ENCODE results near the gene ACAD9.
"Not testable (repeated sequence)": the region's sequence is repeated elsewhere in the genome, so short reads cannot be mapped to it uniquely, and the experiment has no call there.

The ACAD9 gene

DNA sequence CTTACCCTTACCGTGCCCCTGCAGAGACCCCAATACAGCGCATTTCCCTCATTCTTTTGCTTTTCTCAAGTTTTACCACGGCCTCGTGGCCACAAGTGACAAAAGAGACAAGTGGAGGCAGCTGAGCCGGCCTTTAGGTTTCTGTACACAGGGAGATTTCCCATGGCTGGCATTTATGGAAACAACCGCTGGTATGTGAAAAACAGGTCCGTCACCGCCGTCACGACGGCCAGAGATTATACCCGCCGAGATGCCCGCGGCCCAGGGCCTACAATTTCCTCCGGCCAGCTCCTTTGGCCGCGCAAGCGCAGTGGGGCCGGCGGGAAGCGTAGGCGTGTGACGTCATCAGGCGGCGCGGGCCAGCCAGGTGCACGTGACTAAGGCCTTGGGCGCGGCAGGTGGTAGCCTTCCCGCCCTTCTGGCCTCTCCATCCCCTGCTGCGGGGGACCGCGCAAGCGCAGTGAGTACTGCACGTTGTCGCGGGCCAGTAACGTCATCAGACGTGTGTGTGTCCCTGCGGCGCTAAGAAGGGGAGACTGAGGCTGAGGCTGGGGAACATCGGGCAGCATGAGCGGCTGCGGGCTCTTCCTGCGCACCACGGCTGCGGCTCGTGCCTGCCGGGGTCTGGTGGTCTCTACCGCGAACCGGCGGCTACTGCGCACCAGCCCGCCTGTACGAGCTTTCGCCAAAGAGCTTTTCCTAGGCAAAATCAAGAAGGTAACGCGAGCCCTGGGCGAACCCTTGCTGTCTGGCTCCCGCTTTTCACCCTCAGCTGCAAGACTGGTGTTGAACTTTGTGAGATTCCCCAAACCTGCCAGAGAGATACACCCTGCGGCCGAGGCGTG, at the start of gene ACAD9:
Gene ACAD9, plus strand, starts transcription at position 496 of the 845 bp plus-strand sequence. Its CDS starts 72 bp downstream, at position 568.
- peak; percentile 98 for DNase-seq

GRCh38 chr3:128829925-128830625, 49.3 kb upstream of the ACAD9 start:
- DNase-seq = not testable (repeated sequence)

DNA sequence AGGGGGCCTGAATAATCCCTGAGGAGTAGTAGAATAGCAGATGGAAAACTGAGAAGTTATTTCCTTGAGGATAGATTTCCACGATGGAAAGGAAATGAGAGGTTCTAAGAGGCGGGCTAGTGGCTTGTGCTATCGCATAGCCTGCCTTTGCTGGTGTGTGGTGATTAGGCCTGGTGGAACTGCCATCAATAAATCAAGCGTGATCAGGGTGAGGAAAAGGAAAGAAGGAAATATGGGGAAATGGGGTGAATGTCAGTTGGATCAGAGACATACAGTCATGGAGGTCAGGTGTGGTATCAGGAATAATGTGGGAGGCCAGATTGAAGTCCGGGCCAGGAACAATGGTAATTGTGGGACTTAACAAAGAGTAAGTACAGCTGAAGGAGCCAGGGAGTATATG, 48.7 kb upstream of the ACAD9 start:
- not testable (repeated sequence) for DNase-seq

DNA sequence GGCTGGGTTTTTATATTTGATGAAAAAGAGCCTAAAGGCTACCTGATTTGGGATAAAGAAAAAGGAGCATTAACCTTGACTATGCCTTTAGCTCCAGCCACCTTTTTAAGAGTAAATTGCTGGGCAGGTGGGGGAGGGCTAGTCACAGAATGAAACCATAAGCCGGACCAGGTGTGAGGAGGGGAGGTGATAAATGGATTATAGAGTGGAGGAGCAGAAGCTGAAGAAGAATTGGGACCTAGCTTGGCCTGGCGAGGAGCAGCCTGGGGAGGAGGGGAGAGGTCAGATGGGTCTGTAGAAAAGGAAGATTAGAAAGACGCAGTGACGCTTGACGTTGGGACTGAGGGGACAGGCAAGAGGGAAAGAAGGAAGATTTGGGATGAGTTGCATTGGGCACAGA, 46.4 kb upstream of the ACAD9 start:
- not testable (repeated sequence) for DNase-seq

DNA sequence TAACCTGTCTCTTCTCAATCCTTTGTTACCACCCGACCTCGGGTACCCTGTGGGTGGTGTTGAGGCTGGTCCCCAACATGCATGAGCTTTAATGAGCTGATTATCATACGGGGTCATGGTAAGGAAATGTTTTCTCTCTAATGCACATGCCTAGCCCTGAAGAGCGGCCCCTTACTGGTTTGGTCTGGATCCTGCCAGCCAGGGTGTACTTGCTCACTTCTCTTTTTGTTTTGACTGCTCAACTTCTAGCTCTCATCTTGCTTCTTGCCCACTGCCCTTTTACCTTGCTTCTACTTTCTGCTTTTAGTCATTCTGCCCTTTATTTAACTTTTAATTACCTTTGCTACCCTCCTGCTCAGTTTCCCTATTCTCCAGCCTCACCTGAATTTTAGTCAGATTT, 44.3 kb upstream of the ACAD9 start:
- DNase-seq = no peak

GRCh38 chr3:128841926-128842920, 37.2 kb upstream of the ACAD9 start:
- DNase-seq = no peak

DNA sequence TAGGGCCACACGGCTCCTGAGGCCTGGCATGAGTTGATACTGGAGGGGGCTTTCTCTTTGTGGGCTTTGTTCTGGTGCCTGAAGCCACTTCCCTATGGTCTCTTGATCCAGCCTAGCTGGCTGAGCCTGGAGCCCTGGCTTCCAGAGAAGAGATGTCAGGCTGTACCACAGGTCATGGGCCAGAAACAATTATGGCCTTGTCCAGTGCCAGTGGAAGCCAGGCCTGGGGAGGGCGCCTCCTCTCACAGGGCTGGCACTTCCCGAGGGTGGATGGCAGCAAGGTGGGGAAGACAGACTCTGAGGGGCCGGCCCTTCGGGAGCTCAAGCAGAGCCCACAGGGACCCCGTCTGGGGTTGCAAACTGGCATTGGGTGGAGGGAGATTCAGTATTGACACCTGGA, 34.9 kb upstream of the ACAD9 start:
- DNase-seq = no peak

DNA sequence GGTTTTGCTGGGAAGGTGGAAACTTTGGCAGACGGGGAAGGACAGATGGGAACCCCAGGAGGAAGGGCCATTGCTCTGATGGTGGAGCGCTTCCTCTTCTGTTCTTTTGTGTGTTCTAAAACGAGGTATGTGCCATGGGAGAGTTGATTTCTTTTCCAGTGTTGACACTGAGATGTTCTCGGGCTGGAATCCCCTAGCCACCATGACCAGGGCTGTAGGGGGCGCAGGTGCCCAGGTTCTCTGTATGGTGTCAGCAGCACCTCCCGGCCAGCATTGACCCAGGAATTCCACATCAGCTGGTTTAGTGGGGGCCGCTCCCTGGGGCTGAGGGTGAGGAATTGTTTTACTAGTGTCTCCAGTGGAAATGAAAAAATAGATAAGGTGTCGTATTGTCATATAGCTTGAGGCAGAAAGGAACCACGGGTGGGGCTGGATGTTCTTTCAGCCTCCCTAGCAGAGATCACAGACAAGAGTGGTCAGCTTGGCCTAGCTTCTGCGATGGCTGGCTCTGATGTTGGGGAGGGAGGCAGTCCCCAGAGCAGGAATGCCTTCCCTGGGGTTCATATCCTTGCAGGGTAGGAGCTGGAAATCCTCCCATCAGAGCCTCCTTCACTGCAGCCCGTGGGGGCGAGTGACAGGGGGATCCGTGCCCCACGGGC, 34.2 kb upstream of the ACAD9 start:
- no peak for DNase-seq

- peak; percentile 87 for DNase-seq
Observed at GRCh38 chr3:128845778-128846485, 33.5 kb upstream of the ACAD9 start.

DNA sequence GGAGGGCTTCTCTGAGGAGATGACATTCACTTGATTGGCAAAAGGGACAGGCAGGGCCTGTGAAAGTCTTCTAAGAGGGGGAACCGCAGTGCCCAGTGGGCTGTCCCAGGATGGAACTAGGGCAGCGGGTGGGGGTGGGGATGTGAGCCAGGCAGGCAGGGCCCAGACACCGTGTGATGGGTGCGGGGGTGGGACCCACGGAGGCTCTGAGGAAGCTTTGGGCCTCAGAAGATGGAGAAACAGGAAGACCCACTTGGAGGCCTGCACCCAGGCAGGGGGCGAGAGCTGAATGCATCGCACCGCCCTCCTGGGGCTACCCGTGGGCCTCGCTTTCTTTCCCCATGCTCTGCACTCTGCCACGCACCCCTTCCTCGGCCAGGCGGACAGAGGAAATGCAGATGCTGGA, 32.9 kb upstream of the ACAD9 start:
- no peak for DNase-seq

GRCh38 chr3:128847666-128848370, 31.6 kb upstream of the ACAD9 start:
- no peak for DNase-seq

DNA sequence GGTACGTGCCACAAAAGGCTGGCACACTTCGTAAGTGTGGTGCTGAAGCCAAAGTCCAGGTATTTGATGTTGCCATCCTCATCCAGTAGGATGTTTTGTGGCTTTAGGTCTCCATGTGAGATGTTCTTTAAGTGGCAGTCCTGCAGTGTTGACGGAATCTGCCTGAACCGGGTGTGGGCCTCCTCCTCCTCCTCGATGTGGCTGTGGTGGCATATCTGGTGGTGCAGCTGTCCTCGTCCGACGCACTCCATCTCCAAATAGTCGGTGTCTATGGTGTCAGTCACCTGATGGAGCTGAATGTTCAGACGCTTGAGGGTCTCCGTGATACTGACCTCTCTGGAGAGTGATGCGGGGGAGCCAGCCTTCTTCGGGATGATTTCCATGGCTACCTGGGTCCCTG, 30.5 kb upstream of the ACAD9 start:
- DNase-seq = no peak

DNA sequence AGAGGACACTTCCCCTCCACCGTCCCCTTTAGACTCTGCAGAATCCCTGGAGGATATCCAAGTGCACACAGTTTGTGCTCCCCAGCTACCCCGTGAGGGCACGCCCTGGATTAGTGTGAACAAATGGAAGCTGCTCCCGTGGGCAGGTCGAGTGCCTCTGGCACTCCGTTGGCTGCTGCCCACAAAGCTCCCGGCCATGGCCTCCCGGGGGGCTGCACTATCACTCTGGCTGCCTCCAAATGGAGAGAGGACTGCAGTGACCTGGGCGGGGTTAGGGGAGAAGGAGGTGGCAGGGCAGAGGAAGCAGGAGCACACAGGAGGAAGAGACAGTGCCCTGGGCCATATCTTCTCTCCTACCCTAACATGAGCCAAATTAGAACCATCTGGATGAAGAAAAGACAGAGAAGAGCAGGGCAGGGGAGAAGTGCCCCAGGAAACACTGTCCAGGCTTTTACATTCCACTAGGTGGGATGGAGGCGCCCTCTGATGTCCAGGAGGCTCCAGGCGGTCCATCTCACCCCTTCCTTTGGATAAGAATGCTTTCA, 29.4 kb upstream of the ACAD9 start:
- no peak for DNase-seq

DNA sequence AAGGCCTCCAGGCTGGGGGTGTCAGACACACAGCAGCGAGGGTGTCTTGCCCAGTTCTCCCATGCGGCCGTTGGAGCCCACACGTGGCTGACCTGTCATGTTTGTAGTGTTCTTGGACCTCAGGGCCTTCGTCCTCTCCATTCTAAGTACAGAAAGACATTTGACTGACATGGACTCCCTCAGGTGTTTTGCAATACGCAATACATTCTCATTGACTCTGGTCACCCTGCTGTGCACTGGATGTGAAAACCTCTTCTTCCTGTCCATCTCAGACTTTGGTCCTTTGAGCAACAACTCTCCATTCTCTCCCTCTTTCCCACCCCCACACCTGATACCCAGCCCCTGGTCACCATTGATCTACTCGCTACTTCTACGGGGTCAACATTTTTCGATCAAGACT, 28.9 kb upstream of the ACAD9 start:
- no peak for DNase-seq

DNA sequence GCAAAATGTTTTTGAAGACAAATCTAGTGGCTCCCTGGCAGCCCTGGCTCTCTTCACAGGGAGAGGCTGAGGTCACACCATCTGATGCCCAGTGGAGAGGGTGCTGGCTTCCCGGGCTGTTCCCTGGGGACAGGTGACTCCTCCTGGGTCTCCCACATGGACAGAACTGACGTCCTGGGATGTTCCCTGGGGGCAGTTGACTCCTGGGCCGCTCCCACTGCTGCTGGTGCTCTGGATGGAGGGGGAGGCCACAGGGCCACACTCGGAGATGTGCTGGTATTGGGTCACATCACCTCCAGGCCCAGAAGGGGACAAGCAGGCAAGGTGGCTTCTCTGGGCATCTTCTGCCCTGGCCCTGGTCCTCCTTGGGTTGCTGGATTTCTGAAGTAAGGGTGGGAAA, 27.8 kb upstream of the ACAD9 start:
- no peak for DNase-seq

DNA sequence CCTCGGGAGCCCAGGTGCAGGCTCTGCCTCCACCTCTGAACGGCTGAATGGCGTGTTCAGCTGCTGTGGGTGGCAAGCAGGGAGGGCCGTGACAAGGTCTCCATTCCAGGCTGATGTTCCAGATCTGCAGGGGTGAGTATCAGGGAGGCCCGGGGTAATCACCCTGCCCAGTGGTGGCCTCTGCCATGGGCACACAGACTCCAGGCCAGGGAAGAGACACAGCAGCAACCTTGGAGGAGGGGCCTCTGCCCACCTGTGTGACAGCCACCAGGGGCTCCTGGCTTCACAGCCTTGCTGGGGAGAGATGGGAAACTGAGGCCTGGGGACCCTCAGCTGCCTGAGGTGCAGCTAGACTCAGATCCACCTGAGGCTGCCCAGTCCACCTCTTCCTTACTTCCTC, 25.6 kb upstream of the ACAD9 start:
- DNase-seq = no peak

DNA sequence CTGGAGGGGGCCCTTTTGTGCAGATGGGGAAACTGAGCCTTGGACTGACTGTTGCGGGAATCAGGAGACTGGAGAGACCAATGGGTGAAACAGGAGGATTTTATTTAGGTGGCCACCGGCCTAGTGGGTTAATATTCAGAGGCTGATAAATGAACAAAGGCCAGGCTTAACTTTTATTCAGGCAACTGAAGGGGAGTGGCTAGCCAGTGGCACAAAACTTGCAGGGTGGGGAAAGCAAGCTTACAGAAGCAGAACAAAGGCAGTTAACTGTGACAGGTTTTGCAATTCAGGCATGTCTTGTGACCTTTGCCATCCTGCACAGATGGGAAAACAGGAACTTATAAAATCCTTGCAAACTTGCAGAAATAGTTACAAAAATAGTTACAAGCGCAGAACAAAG, 24.9 kb upstream of the ACAD9 start:
- no peak for DNase-seq

GRCh38 chr3:128855569-128855968, 23.9 kb upstream of the ACAD9 start:
- DNase-seq = no peak

GRCh38 chr3:128858167-128858566, 21.3 kb upstream of the ACAD9 start:
- DNase-seq = no peak

GRCh38 chr3:128859630-128860029, 19.8 kb upstream of the ACAD9 start:
- DNase-seq = no peak

DNA sequence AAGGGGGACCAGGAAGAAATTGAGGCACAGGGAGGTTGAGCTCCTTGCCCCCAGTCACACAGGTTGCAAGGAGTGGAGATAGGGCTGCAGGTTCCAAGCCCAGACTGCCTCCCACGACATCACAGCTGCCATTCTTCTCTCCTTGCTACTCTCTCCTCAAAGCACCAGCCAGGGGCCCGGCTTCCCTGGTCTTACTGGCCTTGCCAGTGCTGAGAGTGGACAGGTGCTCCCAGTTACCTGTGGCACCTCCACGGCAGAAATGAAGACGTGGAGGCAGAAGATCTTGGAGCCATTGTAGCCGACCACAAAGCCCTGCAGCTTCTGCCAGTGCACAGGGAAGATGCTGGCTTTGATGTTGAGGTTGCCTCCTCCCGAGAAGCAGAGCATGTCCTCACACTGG, 17.9 kb upstream of the ACAD9 start:
- no peak for DNase-seq

Data from right hindlimb (tissue), 1 donor.